Tibial artery (tissue), 4 donors: ENCODE measurements around the gene SETBP1.

Experiments used
- DNase-seq, 2 donors: peaks; one replicate each; pipeline ENCODE4 v3.0.0-alpha.2; 2019
- H3K27ac ChIP-seq, 2 donors: fragments of 200-600 bp; sonication (generic) in 1 of 2; 1 replicate in 1 of 2; 2 replicates in 1 of 2; pipeline ENCODE4 v1.5.1; 2018 to 2019; ENCODE audit warnings: mild to moderate bottlenecking in 1 of 2
- H3K27me3 ChIP-seq, 2 donors: fragments of 200-600 bp; sonication (generic) in 1 of 2; one replicate each; pipeline versions ENCODE4 v1.5.1 to v1.6.0; 2016 to 2019
- H3K36me3 ChIP-seq, 3 donors: fragments of 200-600 bp; sonication (generic) in 2 of 3; one replicate each; pipeline ENCODE4 v1.5.1; 2016 to 2019; ENCODE audit warnings: mild to moderate bottlenecking in 2 of 3
- H3K4me1 ChIP-seq, 4 donors: fragments of 200-600 bp; sonication (generic) in 2 of 4; 1 replicate in 3 of 4; 2 replicates in 1 of 4; pipeline ENCODE4 v1.5.1; 2016 to 2019
- H3K4me3 ChIP-seq, 2 donors: fragments of 200-600 bp; sonication (generic) in 1 of 2; 1 replicate in 1 of 2; 2 replicates in 1 of 2; pipeline ENCODE4 v1.5.1; 2018 to 2019; ENCODE audit warnings: mild to moderate bottlenecking in 2 of 2
- H3K9me3 ChIP-seq, 3 donors: fragments of 200-600 bp; sonication (generic) in 1 of 3; one replicate each; pipeline ENCODE4 v1.5.1; 2016 to 2019
- CTCF ChIP-seq, 2 experiments: fragments of 200-600 bp in 1 of 2; fragments of 450-650 bp in 1 of 2; IDR thresholded peaks; one replicate each; pipeline ENCODE4 v1.5.1; 2017 to 2019; ENCODE audit warnings: antibody characterized with exemption in 2 of 2, mild to moderate bottlenecking in 1 of 2, moderate library complexity in 1 of 2
- intact Hi-C: fragments of 100-400 bp; cut with DNase I; formaldehyde crosslinking; loops from one replicate; pipeline ENCODE4 v1.15.0; 2023; ENCODE audit warnings: low total_unique reads

SETBP1 gene

GRCh38 chr18:44836263-44836662, 155.6 kb downstream of the SETBP1 start:
- DNase-seq, result no peak
- no peaks in the 10 kb centered on the region for H3K9me3 ChIP-seq
- intact Hi-C loops, result no loop called here
- peaks cover 0 to 67% (median 41%) of the 10 kb centered on the region in 4 donors for H3K4me1 ChIP-seq
- no peak overlapping the region for H3K4me3 ChIP-seq
- H3K27ac ChIP-seq, result peak overlapping the region; percentile 54 to 58
- no peak for TF ChIP-seq CTCF (IDR thresholded peaks at IDR 0.05)
- no peaks in the 10 kb centered on the region for H3K27me3 ChIP-seq
- no peaks in the 10 kb centered on the region for H3K36me3 ChIP-seq

- H3K27me3 ChIP-seq, result no peaks in the 10 kb centered on the region
- no peak for DNase-seq
- no peak overlapping the region for H3K4me3 ChIP-seq
- intact Hi-C loops, result no loop called here
- peaks cover 0 to 54% (median 37%) of the 10 kb centered on the region in 4 donors for H3K4me1 ChIP-seq
- H3K9me3 ChIP-seq, result no peaks in the 10 kb centered on the region
- peak overlapping the region in 1 of 2 donors; percentile 58 for H3K27ac ChIP-seq
- TF ChIP-seq CTCF (IDR thresholded peaks at IDR 0.05), result no peak
- H3K36me3 ChIP-seq, result no peaks in the 10 kb centered on the region
These were observed 156.9 kb downstream of the SETBP1 start for GRCh38 chr18:44837482-44838180.

- peak; percentile 85 for DNase-seq
- Histone ChIP-seq H3K4me1 (peaks cover 0 to 54% (median 34%) of the 10 kb centered on the region in 4 donors), H3K36me3 (no peaks in the 10 kb centered on the region), H3K9me3 (no peaks in the 10 kb centered on the region), H3K27me3 (no peaks in the 10 kb centered on the region), H3K27ac (peak overlapping the region in 1 of 2 donors; percentile 9), H3K4me3 (no peak overlapping the region)
- intact Hi-C loops, result no loop called here
- no peak for TF ChIP-seq CTCF (IDR thresholded peaks at IDR 0.05)
These were observed 158.4 kb downstream of the SETBP1 start for GRCh38 chr18:44838971-44839666.

- Histone ChIP-seq H3K36me3 (no peaks in the 10 kb centered on the region), H3K27ac (no peak overlapping the region), H3K4me1 (peaks cover 0 to 51% (median 28%) of the 10 kb centered on the region in 4 donors), H3K4me3 (no peak overlapping the region), H3K27me3 (no peaks in the 10 kb centered on the region), H3K9me3 (no peaks in the 10 kb centered on the region)
- no peak for TF ChIP-seq CTCF (IDR thresholded peaks at IDR 0.05)
- intact Hi-C loops, result no loop called here
- DNase-seq, result no peak
These were observed 159.5 kb downstream of the SETBP1 start for GRCh38 chr18:44840058-44840790.

GRCh38 chr18:44841221-44841620, 160.5 kb downstream of the SETBP1 start:
- no peak for DNase-seq
- peaks cover 0 to 41% (median 20%) of the 10 kb centered on the region in 4 donors for H3K4me1 ChIP-seq
- H3K9me3 ChIP-seq, result no peaks in the 10 kb centered on the region
- intact Hi-C loops, result no loop called here
- H3K27me3 ChIP-seq, result no peaks in the 10 kb centered on the region
- no peak overlapping the region for H3K27ac ChIP-seq
- no peaks in the 10 kb centered on the region for H3K36me3 ChIP-seq
- no peak overlapping the region for H3K4me3 ChIP-seq
- no peak for TF ChIP-seq CTCF (IDR thresholded peaks at IDR 0.05)
